CD4-positive, alpha-beta T cell treated with Interleukin-15 for 1 hour (primary cell): Measurements from ENCODE around the gene POTEH.
"Not testable (repeated sequence)": the region's sequence is repeated elsewhere in the genome, so short reads cannot be mapped to it uniquely, and the experiment has no call there.

Experiments
- DNase-seq: peaks from one replicate; pipeline ENCODE4 v3.0.0-alpha.2; 2020

Gene POTEH

GRCh38 chr22:15689749-15690125 is at the start of gene POTEH:
POTEH (plus strand) TSS chr22:15690026; CDS start chr22:15690078, 52 bp downstream.
- DNase-seq, result not testable (repeated sequence)

GRCh38 chr22:15642288-15642861 is 47.5 kb upstream of the POTEH start:
- not testable (repeated sequence) for DNase-seq

DNA sequence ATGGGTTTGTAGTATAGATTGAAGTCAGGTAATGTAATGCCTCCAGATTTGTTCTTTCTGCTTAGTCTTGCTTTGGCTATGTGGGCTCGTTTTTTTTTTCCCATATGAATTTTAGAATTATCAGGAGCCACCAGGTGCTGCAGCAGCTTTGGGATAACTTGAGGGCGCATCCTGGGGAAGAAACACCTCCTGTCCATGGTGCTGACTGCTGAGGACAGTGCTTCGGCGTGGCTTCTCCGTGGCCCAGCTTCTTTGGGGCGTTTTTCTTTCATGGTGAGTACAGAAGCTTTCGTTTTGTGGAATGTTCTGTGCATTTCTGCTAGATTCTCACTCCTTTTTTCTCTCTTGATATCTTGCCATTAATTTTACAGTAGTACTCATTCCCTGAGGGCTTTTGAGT is 37.9 kb upstream of the POTEH start:
- not testable (repeated sequence) for DNase-seq

DNA sequence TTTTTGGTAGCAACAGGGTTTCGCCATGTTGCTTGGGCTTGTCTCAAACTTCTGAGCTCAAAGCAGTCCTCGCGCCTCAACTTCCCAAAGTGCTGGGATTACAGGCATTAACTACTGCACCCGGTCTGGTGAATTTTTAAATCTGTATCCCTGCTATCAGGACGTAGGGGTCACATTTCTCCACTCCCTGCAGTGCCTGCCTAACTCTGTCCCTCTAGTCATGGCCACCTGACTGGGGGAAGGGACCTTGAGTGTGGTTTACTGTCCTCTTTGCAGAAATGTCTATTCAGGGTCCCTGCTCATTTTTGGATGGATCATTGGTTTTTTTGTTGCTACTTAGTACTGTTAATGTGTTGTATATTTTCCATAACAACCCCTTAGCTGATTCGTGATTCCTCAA is 37.1 kb upstream of the POTEH start:
- DNase-seq, result not testable (repeated sequence)

DNA sequence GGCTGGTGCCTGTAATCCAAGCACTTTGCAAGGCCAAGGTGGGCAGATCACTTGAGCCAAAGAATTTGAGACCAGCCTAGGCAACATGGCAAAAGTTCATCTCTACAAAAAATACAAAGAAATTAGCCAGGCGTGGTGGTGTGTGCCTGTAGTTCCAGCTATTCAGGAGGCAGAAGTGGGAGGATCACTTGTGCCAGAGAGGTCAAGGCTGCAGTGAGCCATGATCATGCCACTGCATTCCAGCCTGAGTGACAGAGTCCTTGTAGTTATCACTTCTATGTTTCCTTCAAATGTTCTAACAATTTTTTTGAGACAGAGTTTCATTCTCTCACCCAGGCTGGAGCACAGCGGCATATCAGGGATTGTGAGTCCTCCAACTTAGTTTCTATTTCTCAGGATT is 36.6 kb upstream of the POTEH start:
- DNase-seq, result not testable (repeated sequence)

DNA sequence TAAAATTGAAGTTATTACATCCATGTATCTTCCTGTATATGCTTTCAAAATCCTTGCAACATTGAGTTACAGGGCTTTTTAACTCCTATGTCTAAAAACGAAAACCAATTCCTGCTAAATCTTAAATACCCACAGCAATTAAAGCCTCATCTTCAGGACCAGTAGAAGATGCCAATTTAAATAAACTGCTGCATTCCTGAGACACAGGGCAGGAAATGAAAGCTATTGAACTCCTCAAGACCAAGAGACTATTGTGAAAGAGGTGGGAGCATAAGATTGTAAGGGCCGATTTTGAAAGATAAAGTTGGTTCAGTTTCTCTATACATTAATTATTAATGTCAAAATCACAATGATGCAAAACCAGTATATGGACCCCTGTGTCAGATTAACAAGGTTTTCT is 28.7 kb upstream of the POTEH start:
- DNase-seq, result not testable (repeated sequence)

GRCh38 chr22:15664682-15665081 is 25.1 kb upstream of the POTEH start:
- not testable (repeated sequence) for DNase-seq

GRCh38 chr22:15665478-15665877 is 24.3 kb upstream of the POTEH start:
- not testable (repeated sequence) for DNase-seq

GRCh38 chr22:15669430-15669829 is 20.4 kb upstream of the POTEH start:
- not testable (repeated sequence) for DNase-seq

GRCh38 chr22:15679702-15680101 is 10.1 kb upstream of the POTEH start:
- DNase-seq, result not testable (repeated sequence)

DNA sequence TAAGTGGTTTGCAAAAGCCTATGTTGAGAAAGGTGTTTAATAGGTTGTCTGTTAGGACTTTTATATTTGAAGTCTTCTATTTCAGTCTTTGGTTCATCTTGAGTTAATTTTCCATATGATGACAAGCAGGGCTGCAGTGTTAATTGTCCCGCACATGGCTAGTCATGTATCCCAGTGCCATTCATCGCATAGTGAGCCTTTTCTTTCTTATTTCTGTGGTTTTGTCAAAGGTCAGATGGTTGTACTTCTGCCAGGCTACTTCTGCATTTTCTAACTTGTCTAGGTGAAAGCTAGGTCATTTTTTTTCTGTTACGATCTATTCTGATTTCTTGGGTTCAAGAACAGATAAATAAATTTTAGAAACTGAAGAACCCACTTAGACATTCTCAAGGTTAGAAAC is 5.7 kb upstream of the POTEH start:
- DNase-seq, result not testable (repeated sequence)

DNA sequence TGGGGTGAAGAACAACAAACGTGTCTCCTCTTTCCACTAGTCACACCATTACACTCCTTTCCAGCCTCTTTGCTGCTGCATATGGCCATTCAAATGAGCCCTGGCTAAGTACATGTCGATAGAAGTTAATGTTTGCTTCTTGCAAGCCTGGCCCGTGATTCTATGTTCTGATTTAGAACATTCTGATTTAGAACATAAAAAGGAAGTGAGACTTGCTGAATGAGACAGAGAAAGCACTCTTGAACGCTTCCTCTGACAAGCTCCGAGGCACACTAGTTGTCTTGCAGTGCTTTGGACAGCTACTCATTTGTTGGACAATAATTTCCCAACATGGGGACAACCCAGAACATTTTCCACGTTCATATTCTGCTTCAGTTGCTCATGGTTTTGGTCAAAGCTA is 5.1 kb upstream of the POTEH start:
- not testable (repeated sequence) for DNase-seq

- not testable (repeated sequence) for DNase-seq
Observed at GRCh38 chr22:15685641-15686040, 4.2 kb upstream of the POTEH start.

DNA sequence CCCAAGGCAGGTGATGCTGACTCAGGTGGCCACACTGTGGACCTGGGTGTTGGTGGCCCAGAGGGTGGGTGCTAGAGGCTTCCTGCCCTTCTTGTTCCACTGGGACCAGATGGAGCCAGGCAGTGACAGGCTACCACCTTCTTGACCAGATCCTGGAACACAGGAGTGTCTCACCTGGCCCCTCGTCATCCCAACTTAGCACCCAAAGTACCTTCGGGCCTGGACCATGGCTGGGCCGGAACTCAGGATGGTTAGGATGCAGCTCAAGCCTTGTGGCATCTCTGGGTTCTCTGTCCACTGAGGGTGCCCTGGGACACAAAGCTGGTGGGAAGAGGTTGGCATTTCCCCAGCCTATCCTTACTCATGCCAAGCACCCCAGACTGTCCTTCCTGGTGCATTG is 2.7 kb upstream of the POTEH start:
- DNase-seq, result not testable (repeated sequence)

DNA sequence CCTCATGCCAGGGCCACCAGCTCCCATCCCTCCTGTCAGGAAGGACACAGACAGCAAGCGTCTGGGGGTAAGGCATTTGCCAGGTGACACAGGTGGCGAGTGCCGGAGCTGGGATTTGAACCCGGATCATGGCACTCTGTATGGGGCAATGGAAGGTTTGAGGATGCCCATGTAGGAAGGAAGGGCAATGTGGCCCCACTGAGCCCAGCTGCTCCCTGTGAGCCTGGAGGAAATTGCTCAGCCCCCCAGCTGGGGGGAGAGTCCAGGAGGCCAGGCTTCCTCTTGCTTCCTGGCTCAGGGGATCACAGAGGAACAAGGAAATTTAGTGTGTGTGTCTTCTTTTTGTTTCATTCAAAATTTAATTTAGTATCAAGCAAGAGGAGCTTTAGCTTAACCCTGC is 2.1 kb upstream of the POTEH start:
- not testable (repeated sequence) for DNase-seq

GRCh38 chr22:15688090-15688489 is 1.7 kb upstream of the POTEH start:
- DNase-seq, result not testable (repeated sequence)

DNA sequence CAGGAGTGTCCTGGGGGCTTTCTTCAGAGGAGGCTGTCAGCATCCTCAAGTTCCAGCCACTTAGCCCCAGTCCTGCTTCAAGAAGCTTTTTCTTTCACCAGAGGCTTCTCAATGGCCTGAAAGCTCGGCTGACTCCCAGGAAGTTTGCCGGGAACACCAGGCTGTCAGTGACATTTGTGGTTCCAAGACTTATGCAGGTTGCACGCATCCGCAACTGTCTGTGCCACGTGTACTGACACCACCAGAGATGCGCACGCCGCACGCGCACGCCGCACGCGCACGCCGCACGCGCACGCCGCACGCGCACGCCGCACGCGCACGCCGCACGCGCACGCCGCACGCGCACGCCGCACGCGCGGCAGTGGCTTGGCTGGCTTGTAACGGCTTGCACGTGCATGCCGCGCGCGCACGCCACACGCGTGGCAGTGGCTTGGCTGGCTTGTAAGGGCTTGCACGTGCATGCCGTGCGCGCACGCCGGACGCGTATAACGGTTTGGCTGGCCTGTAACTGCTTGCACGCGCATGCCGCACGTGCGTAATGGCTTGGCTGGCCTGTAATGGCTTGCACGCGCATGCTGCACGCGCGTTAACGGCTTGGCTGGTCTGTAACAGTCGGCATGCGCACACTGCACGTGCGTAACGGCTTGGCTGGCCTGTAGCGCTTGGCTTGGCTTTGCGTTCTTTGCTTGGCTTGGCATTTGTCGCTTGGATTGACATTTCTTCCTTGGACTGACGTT is 646 bp upstream of the POTEH start:
- DNase-seq, result peak; percentile 20

DNA sequence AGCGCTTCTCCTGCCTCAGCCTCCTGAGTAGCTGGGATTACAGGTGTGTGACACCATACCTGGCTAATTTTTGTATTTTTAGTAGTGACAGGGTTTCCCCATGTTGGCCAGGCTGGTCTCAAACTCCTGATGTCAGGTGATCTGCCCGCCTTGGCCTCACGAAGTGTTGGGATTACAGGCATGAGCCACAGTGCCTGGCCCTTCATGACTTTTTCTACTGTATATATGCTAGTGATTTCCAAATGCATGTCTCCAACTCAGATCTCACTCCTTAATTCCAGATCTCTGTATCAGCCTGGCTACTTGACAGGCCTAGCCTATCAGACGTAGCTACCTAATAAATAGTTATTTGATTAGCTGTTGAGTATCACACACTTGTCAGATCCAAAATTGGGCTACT is 23.8 kb downstream of the POTEH start:
- DNase-seq, result peak; percentile 14

- peak; percentile 10 for DNase-seq
Observed at GRCh38 chr22:15714125-15714524, 24.3 kb downstream of the POTEH start.

- not testable (repeated sequence) for DNase-seq
Observed at GRCh38 chr22:15721884-15722283, 32.1 kb downstream of the POTEH start.

- not testable (repeated sequence) for DNase-seq
Observed at GRCh38 chr22:15729209-15729917, 39.5 kb downstream of the POTEH start.

GRCh38 chr22:15731023-15731422 is 41.2 kb downstream of the POTEH start:
- not testable (repeated sequence) for DNase-seq

DNA sequence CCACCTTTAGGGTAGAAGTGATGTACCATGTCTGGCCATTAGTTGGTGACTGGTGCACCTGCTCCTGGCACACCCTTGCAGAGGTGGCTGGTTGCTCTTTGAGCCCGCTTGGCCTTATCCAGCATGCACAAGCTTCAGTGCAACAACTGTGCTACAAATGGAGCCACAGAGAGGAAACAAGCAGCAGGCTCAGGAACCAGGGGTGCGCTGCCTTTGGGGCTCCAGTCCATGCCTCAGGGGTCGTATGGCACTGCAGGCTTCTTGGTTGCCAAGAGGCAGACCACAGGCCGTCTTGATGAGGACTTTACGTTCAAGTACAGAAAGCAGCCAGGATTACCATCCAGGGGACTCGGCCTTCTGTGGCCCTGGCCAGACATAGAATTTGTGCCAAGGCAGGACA is 44.6 kb downstream of the POTEH start:
- not testable (repeated sequence) for DNase-seq
